ENCODE measurements around the gene NUDT5. TPM values are rescaled to one million over a fixed set of nuclear protein-coding genes. Genes with fewer than 3 reads are reported as not detected.

Gene NUDT5
- polyA plus RNA-seq, 1 of the 3 experiments (the other 2 are of a cell fraction) = 61.2 TPM

DNA sequence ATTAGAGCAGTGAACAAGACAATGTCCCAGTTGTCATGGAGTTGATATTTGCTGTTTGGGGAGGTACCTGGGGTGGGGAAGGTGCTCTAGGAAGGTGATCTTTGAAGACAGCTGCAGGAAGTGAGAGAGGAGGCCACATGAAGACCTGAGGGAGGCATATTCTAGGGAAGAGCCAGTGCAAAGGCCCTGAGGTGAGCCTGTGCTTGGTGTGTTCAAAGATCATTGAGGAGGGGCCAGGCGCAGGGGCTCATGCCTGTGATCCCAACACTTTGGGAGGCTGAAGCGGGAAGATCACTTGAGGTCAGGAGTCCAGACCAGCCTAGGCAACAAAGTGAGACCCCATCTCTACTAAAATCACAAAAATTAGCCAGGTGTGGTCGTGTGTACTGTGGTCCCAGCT, 51.2 kb downstream of the NUDT5 start (continued):
- TF ChIP-seq, protein P1, sequence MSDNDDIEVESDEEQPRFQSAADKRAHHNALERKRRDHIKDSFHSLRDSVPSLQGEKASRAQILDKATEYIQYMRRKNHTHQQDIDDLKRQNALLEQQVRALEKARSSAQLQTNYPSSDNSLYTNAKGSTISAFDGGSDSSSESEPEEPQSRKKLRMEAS (IDR thresholded peaks at IDR 0.05; ENCODE audit: low read depth) = no peak
- TF ChIP-seq, protein P2, sequence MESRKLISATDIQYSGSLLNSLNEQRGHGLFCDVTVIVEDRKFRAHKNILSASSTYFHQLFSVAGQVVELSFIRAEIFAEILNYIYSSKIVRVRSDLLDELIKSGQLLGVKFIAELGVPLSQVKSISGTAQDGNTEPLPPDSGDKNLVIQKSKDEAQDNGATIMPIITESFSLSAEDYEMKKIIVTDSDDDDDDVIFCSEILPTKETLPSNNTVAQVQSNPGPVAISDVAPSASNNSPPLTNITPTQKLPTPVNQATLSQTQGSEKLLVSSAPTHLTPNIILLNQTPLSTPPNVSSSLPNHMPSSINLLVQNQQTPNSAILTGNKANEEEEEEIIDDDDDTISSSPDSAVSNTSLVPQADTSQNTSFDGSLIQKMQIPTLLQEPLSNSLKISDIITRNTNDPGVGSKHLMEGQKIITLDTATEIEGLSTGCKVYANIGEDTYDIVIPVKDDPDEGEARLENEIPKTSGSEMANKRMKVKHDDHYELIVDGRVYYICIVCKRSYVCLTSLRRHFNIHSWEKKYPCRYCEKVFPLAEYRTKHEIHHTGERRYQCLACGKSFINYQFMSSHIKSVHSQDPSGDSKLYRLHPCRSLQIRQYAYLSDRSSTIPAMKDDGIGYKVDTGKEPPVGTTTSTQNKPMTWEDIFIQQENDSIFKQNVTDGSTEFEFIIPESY (IDR thresholded peaks at IDR 0.05; ENCODE audit: borderline replicate concordance, low read depth) = no peak
- TF ChIP-seq YY1 (IDR thresholded peaks at IDR 0.05; ENCODE audit: low read depth) = no peak

DNA sequence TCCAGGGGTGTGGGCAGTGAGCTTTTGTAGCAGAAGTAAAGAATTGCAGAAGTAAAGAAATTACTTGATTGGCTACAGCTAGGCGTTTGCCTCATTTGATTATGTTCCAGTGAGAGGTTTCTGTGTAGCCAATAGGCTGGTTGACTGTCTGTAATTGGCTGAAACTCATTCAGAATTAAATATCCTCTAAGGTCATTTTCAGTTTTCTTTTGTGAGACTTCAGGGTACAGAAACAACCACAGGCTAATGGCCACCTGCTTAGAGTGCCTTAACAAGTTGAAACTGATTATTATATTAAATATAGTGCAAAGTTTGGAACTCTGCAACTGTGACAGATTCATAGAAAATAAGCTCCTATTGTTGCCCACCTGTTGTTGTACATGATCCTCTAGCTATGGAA, 55.7 kb downstream of the NUDT5 start:
- CTCF ChIA-PET = interaction anchor here (3.6 kb wide), 1 partner anchor 10 kb away, joined by 17 read pairs; no protein-coding TSS in a partner anchor
- H3K36me3 ChIP-seq (replicated peaks in 1 of 2; ENCODE audit: control insufficient read depth in 1 of 2, insufficient read depth in 2 of 2, low read length in 1 of 2) = peaks cover 40 to 69% of the 10 kb centered on the region in 2 experiments

DNA sequence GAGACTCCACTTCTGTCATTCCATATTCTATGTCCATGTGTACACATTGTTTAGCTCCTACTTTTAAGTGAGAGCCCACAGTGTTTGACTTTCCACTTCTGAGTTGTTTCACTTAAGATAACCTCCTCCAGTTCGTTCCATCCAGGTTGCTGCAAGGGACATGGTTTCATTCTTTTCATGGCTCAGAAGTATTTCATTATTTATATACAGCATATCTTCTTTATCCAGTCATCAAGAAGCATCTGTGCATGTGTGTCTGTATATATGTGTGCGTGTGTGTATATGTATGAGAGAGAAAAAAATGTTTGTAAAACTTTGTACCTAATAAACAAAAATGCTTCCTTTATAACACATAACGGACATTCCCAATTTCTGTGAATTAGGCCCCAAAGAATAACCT, 60.1 kb downstream of the NUDT5 start:
- ChIA-PET CTCF (interaction anchor here (0.9 to 1.0 kb wide), 2 partner anchors 18 to 42 kb away, joined by 3 read pairs; no protein-coding TSS in a partner anchor), POLR2A (no interaction called here)
- Histone ChIP-seq H3K27me3 (ENCODE audit: insufficient read depth) (no peaks in the 10 kb centered on the region), H3K4me1 (ENCODE audit: control insufficient read depth in 1 of 2, insufficient read depth in 2 of 2, low read depth in 1 of 2, low read length in 1 of 2) (no peaks in the 10 kb centered on the region; a peak in 1 of 4 replicates), H3K9ac (no peak overlapping the region), H3K4me2 (no peak overlapping the region), H3K36me3 (replicated peaks in 1 of 2; ENCODE audit: control insufficient read depth in 1 of 2, insufficient read depth in 2 of 2, low read length in 1 of 2) (peaks cover 26 to 46% of the 10 kb centered on the region in 2 experiments), H4K20me1 (ENCODE audit: insufficient read depth) (peaks cover 7% of the 10 kb centered on the region), H3K27ac (ENCODE audit: low read depth in 2 of 2, low read length in 1 of 2) (no peak overlapping the region), H3K9me3 (no peaks in the 10 kb centered on the region), H3K9me2 (no peaks in the 10 kb centered on the region), H2AFZ (ENCODE audit: low read depth) (no peak overlapping the region), H3K4me3 (ENCODE audit: low read depth in 2 of 2, low read length in 1 of 2) (no peak overlapping the region), H3F3A (replicated peaks; ENCODE audit: insufficient read depth) (peaks cover under 1% of the 10 kb centered on the region), H3K79me2 (ENCODE audit: insufficient read depth) (peaks cover 41% of the 10 kb centered on the region)
- no peak for TF ChIP-seq MEF2A (IDR thresholded peaks at IDR 0.05; ENCODE audit: borderline replicate concordance, low read depth)
- TF ChIP-seq, protein P3, sequence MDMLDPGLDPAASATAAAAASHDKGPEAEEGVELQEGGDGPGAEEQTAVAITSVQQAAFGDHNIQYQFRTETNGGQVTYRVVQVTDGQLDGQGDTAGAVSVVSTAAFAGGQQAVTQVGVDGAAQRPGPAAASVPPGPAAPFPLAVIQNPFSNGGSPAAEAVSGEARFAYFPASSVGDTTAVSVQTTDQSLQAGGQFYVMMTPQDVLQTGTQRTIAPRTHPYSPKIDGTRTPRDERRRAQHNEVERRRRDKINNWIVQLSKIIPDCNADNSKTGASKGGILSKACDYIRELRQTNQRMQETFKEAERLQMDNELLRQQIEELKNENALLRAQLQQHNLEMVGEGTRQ (IDR thresholded peaks at IDR 0.05; ENCODE audit: borderline replicate concordance, low read depth, low read length) = no peak
- TF ChIP-seq, protein P4, sequence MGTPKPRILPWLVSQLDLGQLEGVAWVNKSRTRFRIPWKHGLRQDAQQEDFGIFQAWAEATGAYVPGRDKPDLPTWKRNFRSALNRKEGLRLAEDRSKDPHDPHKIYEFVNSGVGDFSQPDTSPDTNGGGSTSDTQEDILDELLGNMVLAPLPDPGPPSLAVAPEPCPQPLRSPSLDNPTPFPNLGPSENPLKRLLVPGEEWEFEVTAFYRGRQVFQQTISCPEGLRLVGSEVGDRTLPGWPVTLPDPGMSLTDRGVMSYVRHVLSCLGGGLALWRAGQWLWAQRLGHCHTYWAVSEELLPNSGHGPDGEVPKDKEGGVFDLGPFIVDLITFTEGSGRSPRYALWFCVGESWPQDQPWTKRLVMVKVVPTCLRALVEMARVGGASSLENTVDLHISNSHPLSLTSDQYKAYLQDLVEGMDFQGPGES (IDR thresholded peaks at IDR 0.05; ENCODE audit: low read depth, low read length) = no peak
- no peak for TF ChIP-seq MXI1 (IDR thresholded peaks at IDR 0.05; ENCODE audit: low read depth, low read length)
- no peak for TF ChIP-seq NFIC (IDR thresholded peaks at IDR 0.05; ENCODE audit: borderline replicate concordance)
- TF ChIP-seq EZH2phosphoT487 (IDR thresholded peaks at IDR 0.05; ENCODE audit: borderline replicate concordance, low read depth) = no peak
- TF ChIP-seq RXRA (IDR thresholded peaks at IDR 0.05; ENCODE audit: borderline replicate concordance, low read depth) = no peak
- TF ChIP-seq GATA2 (CRISPR knock-in tag; IDR thresholded peaks at IDR 0.05) = no peak
- no peak for TF ChIP-seq RAD21 (IDR thresholded peaks at IDR 0.05; ENCODE audit: low read length)
- no peak for TF ChIP-seq TEAD4 (IDR thresholded peaks at IDR 0.05; ENCODE audit: borderline replicate concordance, insufficient read depth)
- DNase-seq = no peak
- 86% methylated on average over 3 of the region's 3 CpGs for WGBS (ENCODE audit: low lambda C conversion rate)

More for the DNA sequence above, 55.7 kb downstream of the NUDT5 start:
- POLR2A ChIA-PET = no interaction called here
- TF ChIP-seq FOXM1 (IDR thresholded peaks at IDR 0.05; ENCODE audit: low read depth) (no peak), SMC3 (IDR thresholded peaks at IDR 0.05; ENCODE audit: low read depth, low read length) (no peak), NFIC (IDR thresholded peaks at IDR 0.05; ENCODE audit: borderline replicate concordance) (no peak), RCOR1 (IDR thresholded peaks at IDR 0.05; ENCODE audit: low read length) (no peak), EZH2phosphoT487 (IDR thresholded peaks at IDR 0.05; ENCODE audit: borderline replicate concordance, low read depth) (no peak), TAF1 (IDR thresholded peaks at IDR 0.05; ENCODE audit: borderline replicate concordance, low read depth, low read length) (no peak), EP300 (IDR thresholded peaks at IDR 0.05; ENCODE audit: borderline replicate concordance in 1 of 2, low read depth in 1 of 2, low read length in 1 of 2) (no peak), NRF1 (IDR thresholded peaks at IDR 0.05; ENCODE audit: low read depth, low read length) (no peak), RXRA (IDR thresholded peaks at IDR 0.05; ENCODE audit: borderline replicate concordance, low read depth) (no peak), MXI1 (IDR thresholded peaks at IDR 0.05; ENCODE audit: low read depth, low read length) (no peak), SIN3A (IDR thresholded peaks at IDR 0.05; ENCODE audit: borderline replicate concordance, low read depth, low read length) (no peak), GATA2 (CRISPR knock-in tag; IDR thresholded peaks at IDR 0.05) (no peak), FOXJ3 (CRISPR knock-in tag; IDR thresholded peaks at IDR 0.05) (no peak), JUND (IDR thresholded peaks at IDR 0.05) (no peak), RFX5 (IDR thresholded peaks at IDR 0.05; ENCODE audit: low read length) (no peak), MEF2A (IDR thresholded peaks at IDR 0.05; ENCODE audit: borderline replicate concordance, low read depth) (no peak)
- TF ChIP-seq, protein P3 (IDR thresholded peaks at IDR 0.05; ENCODE audit: borderline replicate concordance, low read depth, low read length) = no peak
- Histone ChIP-seq H4K20me1 (ENCODE audit: insufficient read depth) (no peaks in the 10 kb centered on the region), H3K79me2 (ENCODE audit: insufficient read depth) (0 out of 2 replicates have a peak, but pooled peaks cover 3% of the 10 kb centered on the region), H3F3A (replicated peaks; ENCODE audit: insufficient read depth) (no peaks in the 10 kb centered on the region), H3K4me1 (ENCODE audit: control insufficient read depth in 1 of 2, insufficient read depth in 2 of 2, low read depth in 1 of 2, low read length in 1 of 2) (no peaks in the 10 kb centered on the region), H2AFZ (ENCODE audit: low read depth) (no peak overlapping the region), H3K27me3 (ENCODE audit: insufficient read depth) (no peaks in the 10 kb centered on the region), H3K9ac (no peak overlapping the region), H3K9me3 (no peaks in the 10 kb centered on the region), H3K9me2 (no peaks in the 10 kb centered on the region), H3K4me2 (no peak overlapping the region), H3K4me3 (ENCODE audit: low read depth in 2 of 2, low read length in 1 of 2) (no peak overlapping the region), H3K27ac (ENCODE audit: low read depth in 2 of 2, low read length in 1 of 2) (no peak overlapping the region)
- 69% methylated on average over 1 of the region's 1 CpG for WGBS (ENCODE audit: low lambda C conversion rate)
- no peak for DNase-seq
